Mucosa of gallbladder (tissue), 1 donor: ENCODE data around the gene ZNF532. TPM values are rescaled to one million over a fixed set of nuclear protein-coding genes. Genes with fewer than 3 reads are reported as not detected.

ENCODE experiments used
- DNase-seq: peaks from one replicate; pipeline ENCODE4 v3.0.0-alpha.2; 2020; ENCODE audit warnings: low spot score
- total RNA-seq: library from RNA; stranded (reverse); gene quantifications from one replicate; pipeline ENCODE4 v1.2.1, GENCODE V29; 2021
- donor health status: DM: no; HTN: no; CAD: no.

Gene ZNF532
- total RNA-seq, 1 donor from 2014 or later, result 58.7 TPM

- DNase-seq, result no peak
Observed at GRCh38 chr18:59029663-59030429, 165.2 kb downstream of the ZNF532 start.

DNA sequence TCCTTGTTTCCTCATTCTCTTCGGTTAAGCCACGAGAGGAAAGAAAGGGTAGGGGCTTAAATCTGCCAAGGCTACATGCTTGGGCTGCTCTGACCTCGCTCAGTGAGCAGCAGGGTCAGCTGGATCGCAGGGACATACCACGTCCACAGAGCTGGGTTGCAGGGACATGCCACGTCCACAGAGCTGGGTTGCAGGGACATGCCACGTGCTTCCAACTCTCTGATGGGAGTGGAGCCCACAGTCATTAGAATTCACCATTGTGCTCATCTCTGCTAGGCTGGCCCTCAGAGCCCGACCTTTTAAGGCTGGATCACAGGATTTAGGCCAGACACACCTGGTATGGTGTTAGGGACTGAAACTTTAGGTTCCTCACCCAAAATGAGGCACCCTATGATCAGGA is 167.6 kb downstream of the ZNF532 start:
- DNase-seq, result no peak

DNA sequence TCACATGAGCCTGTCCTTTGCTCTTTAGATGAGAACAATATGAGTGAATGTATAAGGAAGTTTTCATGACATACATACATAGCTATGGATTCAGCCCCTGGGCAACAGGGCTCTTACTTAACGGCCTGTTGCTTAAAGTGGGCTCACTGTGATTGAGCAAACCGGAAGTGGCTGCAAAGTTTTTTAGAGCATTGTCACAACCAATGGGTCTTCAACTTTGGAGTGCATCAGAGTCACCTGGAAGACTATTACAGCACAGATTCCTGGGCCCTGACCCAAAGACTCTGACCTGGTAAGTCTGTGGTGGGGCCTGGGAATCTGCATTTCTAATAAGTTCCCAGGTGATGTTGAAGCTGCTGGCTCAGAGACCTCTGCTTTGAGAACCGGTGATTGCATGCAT is 168.7 kb downstream of the ZNF532 start:
- DNase-seq, result no peak

GRCh38 chr18:59033974-59034373 is 169.3 kb downstream of the ZNF532 start:
- DNase-seq, result no peak

DNA sequence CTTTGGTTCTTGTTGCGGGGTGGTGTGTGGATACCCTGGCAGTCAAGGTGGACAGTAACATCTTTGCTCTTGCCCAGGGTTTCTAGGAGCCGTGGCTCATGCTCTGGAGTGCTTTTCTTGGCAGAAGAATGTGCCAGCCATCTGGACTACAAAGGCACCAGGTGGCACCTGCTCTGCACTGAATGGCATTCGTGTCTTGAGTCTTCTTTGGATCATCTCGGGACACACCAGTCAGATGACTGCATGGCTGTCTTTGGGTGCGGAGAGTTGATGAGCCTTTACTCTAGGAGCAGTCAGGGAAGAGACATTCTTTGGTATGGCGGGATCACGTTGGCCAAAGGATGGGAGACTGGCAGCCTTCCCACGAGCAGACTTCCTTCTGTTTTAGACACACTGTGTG is 170.9 kb downstream of the ZNF532 start:
- no peak for DNase-seq

Other genes with a start within 250 kb of the ZNF532 start
- gene ALPK2, start 235.8 kb upstream of the ZNF532 start, total RNA-seq, result 0.20 TPM
- gene MALT1, start 193.4 kb upstream of the ZNF532 start, total RNA-seq, result 20.8 TPM